D721Med (cell line): ENCODE results near the gene BPIFA2.

Experiments
- DNase-seq: peaks from one replicate; pipeline ENCODE4 v3.0.0; 2011; ENCODE audit warnings: low spot score; ENCODE audit not compliant: insufficient read length
- FAIRE-seq: peaks from 2 replicates; lab custom pipeline; 2011; peaks lifted over from hg19 to GRCh38; lab: Jason Lieb, UNC
- CTCF ChIP-seq: IDR thresholded peaks from 2 replicates; pipeline ENCODE4 v1.5.1; 2012; ENCODE audit warnings: mild to moderate bottlenecking, control low read depth; ENCODE audit not compliant: insufficient read depth; ENCODE audit errors: missing control alignments

The BPIFA2 gene

DNA sequence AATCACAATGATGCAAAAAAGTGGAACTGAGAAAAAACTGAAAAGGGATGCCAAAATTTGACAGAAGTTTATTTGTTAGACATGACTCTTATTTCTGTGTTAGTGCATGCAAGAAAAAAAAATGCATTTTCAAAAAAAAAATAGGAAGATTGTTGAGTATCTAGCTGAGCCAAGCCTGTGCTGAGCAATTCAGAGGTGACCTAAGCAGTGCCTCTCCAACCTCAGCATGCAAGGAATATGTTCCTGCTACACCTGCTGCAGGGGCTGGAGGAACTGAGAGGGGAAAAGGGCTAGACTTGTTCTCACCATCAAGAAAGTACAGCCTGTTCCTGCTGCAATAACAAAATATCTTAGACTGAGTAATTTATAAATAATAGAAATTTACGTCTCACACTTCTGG is 24.0 kb downstream of the BPIFA2 start:
- no peak for FAIRE-seq
- DNase-seq, result no peak
- no peak for TF ChIP-seq CTCF

DNA sequence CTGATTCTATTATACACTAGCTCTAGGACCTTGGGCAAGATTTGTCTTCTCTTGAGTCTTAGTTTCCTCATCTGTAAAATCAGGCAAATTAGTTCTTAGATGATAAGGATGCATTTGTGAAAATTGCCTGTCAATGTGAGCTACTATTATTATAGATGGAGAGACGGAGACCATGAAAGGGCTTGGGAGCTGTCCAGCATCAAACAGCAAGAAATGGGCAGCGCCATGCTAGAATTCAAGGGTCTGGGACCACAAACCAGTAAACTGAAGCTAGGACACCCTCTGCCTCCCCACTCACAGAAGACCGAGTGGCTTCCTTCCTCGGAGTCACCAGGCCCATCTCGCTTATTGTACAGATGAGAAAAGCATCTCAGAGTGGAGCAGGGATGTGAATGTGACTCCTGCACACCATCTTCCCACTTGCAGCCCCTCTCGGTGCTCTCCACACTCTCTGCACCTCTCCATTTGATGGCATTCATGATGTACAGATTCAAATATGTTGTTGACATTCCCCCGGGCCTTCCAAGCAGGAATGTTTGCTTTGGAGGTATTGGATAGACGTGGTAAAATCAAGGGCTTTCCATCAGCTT is 25.0 kb downstream of the BPIFA2 start:
- TF ChIP-seq CTCF, result no peak
- FAIRE-seq, result no peak
- DNase-seq, result no peak

DNA sequence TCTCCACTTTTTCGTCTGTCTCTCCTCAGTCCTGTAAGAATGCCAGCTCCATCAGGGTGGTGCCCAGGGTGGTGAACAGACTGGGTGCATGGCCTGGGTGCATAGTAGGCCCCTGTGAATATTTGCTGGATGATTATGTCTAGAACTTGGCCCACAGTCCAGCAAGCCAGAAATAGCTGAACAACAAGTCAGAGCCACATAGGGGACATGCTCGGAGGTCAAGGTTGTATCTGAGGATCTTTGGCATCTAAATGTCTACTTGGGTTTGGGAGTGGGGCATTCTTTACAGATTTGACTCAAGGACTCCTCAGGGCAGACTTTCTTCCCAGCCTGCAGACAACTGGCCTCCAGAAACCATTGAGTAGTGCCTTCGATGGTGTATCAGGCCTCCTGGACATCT is 31.1 kb downstream of the BPIFA2 start:
- DNase-seq, result no peak
- TF ChIP-seq CTCF, result no peak
- no peak for FAIRE-seq

- TF ChIP-seq CTCF, result no peak
- FAIRE-seq (no peak), DNase-seq (no peak)
These were observed 34.5 kb downstream of the BPIFA2 start for GRCh38 chr20:33202451-33202850.

DNA sequence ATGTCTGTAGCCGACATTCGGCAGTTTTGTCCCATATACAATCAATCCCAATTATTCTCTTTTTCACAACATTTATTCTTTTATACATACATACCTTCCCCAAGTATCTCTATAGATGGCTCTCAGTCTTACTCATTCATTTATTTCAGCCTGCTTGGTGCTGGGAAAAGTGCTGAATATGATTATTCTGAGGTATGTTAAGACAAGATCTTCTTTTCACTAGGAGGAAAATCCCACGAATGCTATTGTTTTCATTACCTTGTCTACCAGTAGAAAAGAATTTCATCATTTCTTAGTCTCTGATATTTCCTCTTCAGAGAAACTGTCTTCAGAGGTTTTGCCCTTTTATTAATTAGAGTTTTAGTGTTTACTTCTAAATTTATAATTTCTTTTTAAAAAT is 35.5 kb downstream of the BPIFA2 start:
- FAIRE-seq, result no peak
- DNase-seq, result no peak

GRCh38 chr20:33209789-33210188 is 41.8 kb downstream of the BPIFA2 start:
- FAIRE-seq (no peak), DNase-seq (no peak)
- no peak for TF ChIP-seq CTCF

More for the DNA sequence above, 35.5 kb downstream of the BPIFA2 start:
- TF ChIP-seq CTCF, result no peak

DNA sequence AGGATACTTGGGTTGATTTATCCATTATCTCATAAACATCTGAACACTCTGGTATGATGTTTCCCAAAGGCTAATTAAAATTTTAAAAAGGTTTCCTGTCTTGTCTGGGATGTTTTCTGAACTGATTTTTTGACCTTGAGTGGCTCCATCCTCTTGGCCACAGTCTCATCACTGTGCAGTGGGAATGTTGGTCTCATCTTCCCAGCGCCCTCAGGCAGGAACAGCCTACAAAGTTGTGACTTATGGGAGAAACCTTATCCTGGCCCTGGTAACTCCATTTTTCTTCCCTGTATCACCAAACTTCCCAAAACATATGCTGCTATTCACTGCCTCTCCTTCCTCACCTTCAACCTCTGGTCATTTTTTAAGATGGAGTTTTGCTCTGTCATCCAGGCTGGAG is 42.4 kb downstream of the BPIFA2 start:
- DNase-seq, result no peak
- no peak for FAIRE-seq
- TF ChIP-seq CTCF, result no peak
